Mucosa of stomach (tissue), 1 donor: Measurements from ENCODE around the gene BRSK2.

Source experiments
- H3K27me3 ChIP-seq: one replicate; pipeline ENCODE4 v1.7.0; 2013; ENCODE audit warnings: mild to moderate bottlenecking, low read length; ENCODE audit not compliant: control insufficient read depth, insufficient read depth
- H3K36me3 ChIP-seq: one replicate; pipeline ENCODE4 v1.7.0; 2013; ENCODE audit warnings: low read length; ENCODE audit not compliant: control insufficient read depth, insufficient read depth
- H3K4me1 ChIP-seq: one replicate; pipeline ENCODE4 v1.7.0; 2013; ENCODE audit warnings: mild to moderate bottlenecking, low read length; ENCODE audit not compliant: control insufficient read depth, insufficient read depth
- H3K4me3 ChIP-seq: one replicate; pipeline ENCODE4 v1.7.0; 2013; ENCODE audit warnings: low read length
- H3K9ac ChIP-seq: one replicate; pipeline ENCODE4 v1.7.0; 2013; ENCODE audit warnings: mild to moderate bottlenecking, low read length, moderate library complexity
- H3K9me3 ChIP-seq: one replicate; pipeline ENCODE4 v1.7.0; 2013; ENCODE audit warnings: mild to moderate bottlenecking, low read length, moderate library complexity; ENCODE audit not compliant: control insufficient read depth
- donor health status: Pancreatic carcinoma.

BRSK2 gene

DNA sequence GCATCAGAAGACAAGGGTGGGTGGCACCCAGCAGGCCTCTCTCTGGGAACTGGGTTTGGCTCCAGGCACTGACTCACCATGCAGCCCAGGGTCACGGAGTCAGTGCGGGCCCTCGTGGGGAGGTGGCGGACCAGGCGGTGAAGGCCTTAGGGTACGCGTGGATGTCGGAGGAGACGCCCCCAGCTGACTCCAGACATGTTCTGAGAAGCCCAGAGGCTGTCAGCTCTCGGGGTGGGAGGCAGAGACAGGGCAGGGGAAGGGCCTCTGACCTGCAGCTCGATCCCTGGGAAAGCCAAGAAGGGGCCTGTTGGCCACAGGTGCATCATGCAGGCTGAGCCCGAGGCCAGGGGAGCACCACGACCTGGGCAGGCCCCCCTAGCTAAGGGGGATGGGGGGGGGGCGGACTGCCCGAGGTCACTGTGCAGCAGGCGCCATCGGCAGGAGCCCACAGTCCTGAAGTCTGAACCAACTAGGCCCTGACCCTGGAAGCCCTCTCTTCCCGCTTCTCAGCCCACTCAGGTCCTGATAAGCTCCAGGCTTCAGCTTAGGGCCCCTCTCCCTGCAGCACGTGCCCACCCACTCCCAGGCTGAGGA lies 78.8 kb downstream of the BRSK2 start:
- Histone ChIP-seq H3K36me3 (no peaks in the 10 kb centered on the region), H3K27me3 (no peaks in the 10 kb centered on the region), H3K4me3 (no peak overlapping the region), H3K9me3 (no peaks in the 10 kb centered on the region), H3K9ac (no peak overlapping the region), H3K4me1 (no peaks in the 10 kb centered on the region)

DNA sequence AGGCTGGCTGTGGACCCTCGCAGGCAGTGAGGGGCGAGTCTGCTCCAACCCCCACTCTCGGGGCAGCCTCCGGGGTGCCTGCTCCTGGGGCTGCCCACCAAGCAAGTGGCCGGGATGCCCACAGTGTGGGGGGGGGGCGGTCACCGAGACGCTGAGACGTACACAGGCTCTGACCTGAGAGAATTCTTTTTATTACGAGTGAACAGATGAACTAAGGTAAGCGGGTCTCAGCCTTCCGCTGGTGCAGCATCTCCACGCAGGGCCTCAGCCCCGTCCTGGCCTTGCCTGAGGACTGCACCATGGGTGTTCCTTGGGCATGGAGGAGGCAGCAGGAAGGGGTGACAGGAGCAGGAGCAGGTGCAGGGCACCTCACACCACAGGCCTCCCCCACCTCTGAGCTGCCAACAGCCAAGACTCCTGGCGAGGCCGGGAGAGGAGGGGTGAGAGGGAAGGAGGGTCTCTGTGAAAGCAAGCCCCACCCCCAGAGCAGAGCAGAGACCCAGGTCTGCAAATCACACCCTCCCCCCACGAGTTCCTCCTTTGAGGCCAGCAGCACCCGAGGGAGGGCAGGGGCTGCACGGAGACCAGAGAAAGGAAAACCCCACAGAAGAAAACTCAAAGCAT lies 79.7 kb downstream of the BRSK2 start:
- Histone ChIP-seq H3K9ac (no peak overlapping the region), H3K9me3 (no peaks in the 10 kb centered on the region), H3K4me3 (no peak overlapping the region), H3K36me3 (no peaks in the 10 kb centered on the region), H3K27me3 (no peaks in the 10 kb centered on the region), H3K4me1 (no peaks in the 10 kb centered on the region)

- H3K4me3 ChIP-seq: no peak overlapping the region
- no peaks in the 10 kb centered on the region for H3K36me3 ChIP-seq
- H3K4me1 ChIP-seq: no peaks in the 10 kb centered on the region
These were observed 80.4 kb downstream of the BRSK2 start for GRCh38 chr11:1469911-1470680.

GRCh38 chr11:1470681-1471611 lies 81.2 kb downstream of the BRSK2 start:
- H3K4me3 ChIP-seq: no peak overlapping the region
- no peaks in the 10 kb centered on the region for H3K36me3 ChIP-seq
- no peaks in the 10 kb centered on the region for H3K27me3 ChIP-seq
- no peak overlapping the region for H3K9ac ChIP-seq
- no peaks in the 10 kb centered on the region for H3K4me1 ChIP-seq
- no peaks in the 10 kb centered on the region for H3K9me3 ChIP-seq

More at GRCh38 chr11:1469911-1470680, 80.4 kb downstream of the BRSK2 start:
- no peak overlapping the region for H3K9ac ChIP-seq
- H3K27me3 ChIP-seq: no peaks in the 10 kb centered on the region
- H3K9me3 ChIP-seq: no peaks in the 10 kb centered on the region

DNA sequence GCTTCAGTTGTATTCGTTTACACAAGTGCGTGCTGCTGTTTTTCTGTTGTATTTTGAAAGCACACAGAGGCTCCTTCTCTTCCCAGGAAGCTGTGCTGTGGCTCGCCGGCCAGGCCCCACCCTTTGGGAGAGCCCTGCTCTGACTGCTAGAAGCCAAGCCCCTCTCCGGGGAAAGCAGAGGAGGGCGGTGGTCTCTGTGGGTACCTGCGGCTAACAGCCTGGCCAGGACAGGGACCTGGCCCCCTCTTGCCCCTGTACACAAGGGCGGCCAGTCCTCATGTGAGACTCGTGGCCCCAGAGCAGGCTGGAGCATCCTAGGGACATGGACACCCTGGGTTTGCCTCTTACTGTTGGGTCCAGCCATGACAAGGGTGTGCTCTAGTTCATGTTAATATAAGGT lies 82.0 kb downstream of the BRSK2 start:
- H3K36me3 ChIP-seq: no peaks in the 10 kb centered on the region
- H3K4me1 ChIP-seq: no peaks in the 10 kb centered on the region
- no peak overlapping the region for H3K9ac ChIP-seq
- H3K4me3 ChIP-seq: no peak overlapping the region
- no peaks in the 10 kb centered on the region for H3K9me3 ChIP-seq
- H3K27me3 ChIP-seq: no peaks in the 10 kb centered on the region

GRCh38 chr11:1472180-1473005 lies 82.7 kb downstream of the BRSK2 start:
- H3K9ac ChIP-seq: no peak overlapping the region
- no peaks in the 10 kb centered on the region for H3K9me3 ChIP-seq
- no peaks in the 10 kb centered on the region for H3K4me1 ChIP-seq
- no peaks in the 10 kb centered on the region for H3K36me3 ChIP-seq
- H3K4me3 ChIP-seq: no peak overlapping the region
- no peaks in the 10 kb centered on the region for H3K27me3 ChIP-seq

DNA sequence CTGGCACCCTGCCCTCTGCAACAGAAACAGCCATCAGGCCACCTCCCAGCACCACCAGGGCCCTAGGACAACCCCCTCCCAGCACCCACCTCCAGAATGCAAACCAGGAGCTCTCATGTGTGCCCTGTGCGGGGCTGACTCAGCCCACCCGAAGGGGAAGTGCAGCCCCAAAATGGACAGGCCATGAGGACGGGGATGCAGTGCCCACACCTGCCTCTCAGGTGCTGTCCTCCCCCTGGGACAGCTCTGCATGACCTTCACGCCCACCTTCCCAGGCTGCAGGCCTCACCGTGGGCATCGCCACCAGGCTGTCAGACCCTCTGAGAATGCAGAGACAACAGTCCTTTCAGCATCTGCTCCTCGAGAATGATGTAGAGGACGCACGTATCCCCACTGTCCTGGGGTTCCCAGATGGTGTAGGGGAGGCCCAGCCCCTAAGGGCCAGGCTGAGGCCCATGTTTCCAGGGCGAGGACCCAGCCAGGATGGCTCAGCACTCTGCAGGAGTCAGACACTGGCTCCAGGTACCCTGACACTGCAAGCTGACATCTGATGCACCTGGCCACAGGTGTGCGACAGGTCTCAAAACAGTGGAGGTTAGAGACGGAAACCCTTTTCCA lies 83.4 kb downstream of the BRSK2 start:
- no peaks in the 10 kb centered on the region for H3K27me3 ChIP-seq
- no peak overlapping the region for H3K9ac ChIP-seq
- H3K4me1 ChIP-seq: no peaks in the 10 kb centered on the region
- H3K4me3 ChIP-seq: no peak overlapping the region
- no peaks in the 10 kb centered on the region for H3K9me3 ChIP-seq
- H3K36me3 ChIP-seq: no peaks in the 10 kb centered on the region

DNA sequence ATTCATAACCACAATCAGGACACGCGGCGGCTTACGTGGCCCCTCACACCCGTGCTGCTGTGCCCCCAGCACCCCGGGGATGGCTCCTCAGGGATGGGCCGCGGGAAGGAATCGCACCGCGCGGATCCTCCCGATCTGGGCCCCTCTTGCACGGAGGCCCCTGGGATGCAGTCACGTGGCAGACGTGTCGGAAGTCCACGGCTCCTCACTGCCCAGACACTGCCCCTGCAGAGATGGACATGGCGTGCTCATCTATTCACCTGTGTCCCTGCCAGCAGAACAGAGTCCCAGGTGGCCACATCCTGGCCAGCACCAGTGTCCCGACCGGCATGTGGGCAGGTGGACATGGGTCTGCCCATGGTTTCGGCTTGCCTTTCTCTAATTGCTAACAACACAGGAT lies 84.1 kb downstream of the BRSK2 start:
- H3K9me3 ChIP-seq: no peaks in the 10 kb centered on the region
- no peaks in the 10 kb centered on the region for H3K36me3 ChIP-seq
- no peak overlapping the region for H3K4me3 ChIP-seq
- no peaks in the 10 kb centered on the region for H3K27me3 ChIP-seq
- H3K9ac ChIP-seq: no peak overlapping the region
- H3K4me1 ChIP-seq: no peaks in the 10 kb centered on the region

- H3K27me3 ChIP-seq: no peaks in the 10 kb centered on the region
- H3K4me1 ChIP-seq: no peaks in the 10 kb centered on the region
- H3K4me3 ChIP-seq: no peak overlapping the region
- H3K9ac ChIP-seq: no peak overlapping the region
- no peaks in the 10 kb centered on the region for H3K36me3 ChIP-seq
- H3K9me3 ChIP-seq: no peaks in the 10 kb centered on the region
These were observed 86.1 kb downstream of the BRSK2 start for GRCh38 chr11:1475841-1476240.

- peaks cover 5% of the 10 kb centered on the region for H3K4me1 ChIP-seq
- H3K9ac ChIP-seq: no peak overlapping the region
- no peak overlapping the region for H3K4me3 ChIP-seq
- H3K27me3 ChIP-seq: no peaks in the 10 kb centered on the region
- no peaks in the 10 kb centered on the region for H3K36me3 ChIP-seq
- no peaks in the 10 kb centered on the region for H3K9me3 ChIP-seq
These were observed 87.4 kb downstream of the BRSK2 start for GRCh38 chr11:1476940-1477736.
